Kidney (tissue), 14 donors: ENCODE measurements around the gene GPR52. TPM values are rescaled to one million over a fixed set of nuclear protein-coding genes. Genes with fewer than 3 reads are reported as not detected.

Experiments used
- DNase-seq, 5 donors: peaks; one replicate each; pipeline ENCODE4 v3.0.0-alpha.2; 2013 to 2020
- FAIRE-seq: peaks from 2 replicates; lab custom pipeline; 2012; peaks lifted over from hg19 to GRCh38; lab: Jason Lieb, UNC
- H3K27ac ChIP-seq, 2 donors: one replicate each; pipeline ENCODE4 v1.7.0; 2013; ENCODE audit warnings: low read depth in 2 of 2, low read length in 2 of 2, inconsistent platforms in 1 of 2
- H3K27me3 ChIP-seq: one replicate; pipeline ENCODE4 v1.7.1; 2013; ENCODE audit warnings: low read length, inconsistent platforms; ENCODE audit not compliant: control insufficient read depth, insufficient read depth
- H3K36me3 ChIP-seq, 3 donors: one replicate each; pipeline versions ENCODE4 v1.7.0 to v1.7.1; 2013; ENCODE audit warnings: low read length in 3 of 3, control low read depth in 1 of 3, inconsistent platforms in 1 of 3; ENCODE audit not compliant: insufficient read depth in 3 of 3, control insufficient read depth in 2 of 3
- H3K4me1 ChIP-seq, 3 donors: one replicate each; pipeline versions ENCODE4 v1.7.0 to v1.7.1; 2013; ENCODE audit warnings: low read length in 3 of 3, inconsistent platforms in 1 of 3, low read depth in 1 of 3; ENCODE audit not compliant: control insufficient read depth in 2 of 3, insufficient read depth in 2 of 3
- H3K4me3 ChIP-seq, 3 donors: one replicate each; pipeline versions ENCODE4 v1.7.0 to v1.8.1; 2013; ENCODE audit warnings: low read length in 3 of 3, control low read depth in 1 of 3, inconsistent platforms in 1 of 3
- H3K9ac ChIP-seq, 3 donors: one replicate each; pipeline versions ENCODE4 v1.7.0 to v1.7.1; 2013; ENCODE audit warnings: low read length in 3 of 3, control low read depth in 1 of 3, inconsistent platforms in 1 of 3
- H3K9me3 ChIP-seq, 3 donors: one replicate each; pipeline versions ENCODE4 v1.7.0 to v1.7.1; 2013; ENCODE audit warnings: low read length in 3 of 3, control low read depth in 1 of 3, inconsistent platforms in 1 of 3; ENCODE audit not compliant: control insufficient read depth in 2 of 3, insufficient read depth in 1 of 3
- intact Hi-C: fragments of 100-400 bp; cut with DNase I; formaldehyde crosslinking; loops from one replicate; pipeline ENCODE4 v1.11.1; 2022
- polyA plus RNA-seq: library from polyadenylated mRNA; stranded (reverse); fragments of 350-450 nt; fragmentation: Illumina TruSeq; extraction: RNeasy Lipid Tissue Mini Kit (QIAGEN cat#74804); gene quantifications from one replicate; pipeline ENCODE4 v1.2.3, GENCODE V29; 2014; ENCODE audit warnings: low read depth, low replicate concordance; ENCODE audit not compliant: insufficient read depth
- total RNA-seq: library from RNA; stranded (reverse); fragmentation: NEBNext Ultra II Directional; extraction: Animal tissue kit (Norgen Biotek cat#: 25700); gene quantifications from one replicate; pipeline ENCODE4 v1.2.1, GENCODE V29; 2021
- TF ChIP-seq, protein P1 (sequence below): IDR thresholded peaks from 3 replicates; pipeline ENCODE4 v1.5.1; 2012; ENCODE audit warnings: mild to moderate bottlenecking, moderate library complexity, borderline replicate concordance; ENCODE audit not compliant: insufficient read depth; ENCODE audit errors: extremely low read depth
- donor health status: control.
- donor health status: control.
- donor health status: control.
- donor health status: control.
- donor health status: control.
- donor health status: DM: yes; HTN: yes; CAD: no.
- donor health status: Normal renal cell carcinoma (clear cell type).

Gene GPR52
- total and polyA plus RNA-seq, 2 donors from 2014 or later, result 2.7 TPM; not detected in 1

DNA sequence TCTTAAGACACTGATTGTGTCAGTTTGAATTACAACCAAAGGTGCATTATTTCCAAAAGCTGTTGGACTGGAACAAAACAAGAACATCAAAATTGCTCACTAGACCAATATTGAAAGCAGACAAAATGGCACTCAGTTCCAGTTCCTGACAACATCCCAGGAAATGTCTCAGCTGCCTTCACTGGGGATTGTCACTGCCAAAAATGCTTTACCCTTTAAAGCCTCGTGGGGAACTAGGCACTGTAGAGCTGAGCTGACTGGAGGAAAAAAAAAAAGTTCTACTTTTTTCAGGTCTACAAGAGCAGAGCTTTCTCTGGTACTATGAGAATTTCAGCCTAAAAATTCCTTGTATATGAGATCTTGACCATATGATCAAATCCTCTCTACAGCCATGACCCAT is 21.9 kb downstream of the GPR52 start:
- no peaks in the 10 kb centered on the region for H3K36me3 ChIP-seq
- FAIRE-seq, result no peak

DNA sequence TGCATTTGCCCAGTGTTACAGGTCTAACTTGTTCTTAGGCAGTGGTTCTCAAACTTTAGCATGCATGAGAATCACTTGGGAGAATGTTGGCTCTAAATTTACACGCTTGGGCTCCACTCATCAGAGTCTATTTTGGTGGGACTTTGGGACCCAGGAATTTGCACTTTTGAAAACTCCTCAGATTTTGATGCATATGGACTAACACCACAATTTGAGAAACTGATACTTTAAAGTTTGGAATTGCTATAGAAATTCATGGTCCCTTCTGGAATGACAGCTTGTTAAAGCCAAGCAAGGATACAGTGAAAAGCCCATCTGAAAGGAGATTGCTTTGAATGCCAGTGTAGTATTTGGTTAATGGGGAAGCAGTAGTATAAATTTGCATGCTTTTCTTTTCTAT is 31.5 kb downstream of the GPR52 start:
- H3K9ac ChIP-seq, result no peak overlapping the region
- H3K9me3 ChIP-seq, result no peaks in the 10 kb centered on the region
- intact Hi-C loops, result no loop called here
- TF ChIP-seq, protein P1, sequence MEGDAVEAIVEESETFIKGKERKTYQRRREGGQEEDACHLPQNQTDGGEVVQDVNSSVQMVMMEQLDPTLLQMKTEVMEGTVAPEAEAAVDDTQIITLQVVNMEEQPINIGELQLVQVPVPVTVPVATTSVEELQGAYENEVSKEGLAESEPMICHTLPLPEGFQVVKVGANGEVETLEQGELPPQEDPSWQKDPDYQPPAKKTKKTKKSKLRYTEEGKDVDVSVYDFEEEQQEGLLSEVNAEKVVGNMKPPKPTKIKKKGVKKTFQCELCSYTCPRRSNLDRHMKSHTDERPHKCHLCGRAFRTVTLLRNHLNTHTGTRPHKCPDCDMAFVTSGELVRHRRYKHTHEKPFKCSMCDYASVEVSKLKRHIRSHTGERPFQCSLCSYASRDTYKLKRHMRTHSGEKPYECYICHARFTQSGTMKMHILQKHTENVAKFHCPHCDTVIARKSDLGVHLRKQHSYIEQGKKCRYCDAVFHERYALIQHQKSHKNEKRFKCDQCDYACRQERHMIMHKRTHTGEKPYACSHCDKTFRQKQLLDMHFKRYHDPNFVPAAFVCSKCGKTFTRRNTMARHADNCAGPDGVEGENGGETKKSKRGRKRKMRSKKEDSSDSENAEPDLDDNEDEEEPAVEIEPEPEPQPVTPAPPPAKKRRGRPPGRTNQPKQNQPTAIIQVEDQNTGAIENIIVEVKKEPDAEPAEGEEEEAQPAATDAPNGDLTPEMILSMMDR, result no peak
- no peaks in the 10 kb centered on the region for H3K27me3 ChIP-seq
- H3K4me3 ChIP-seq, result no peak overlapping the region
- no peak for FAIRE-seq
- no peaks in the 10 kb centered on the region for H3K36me3 ChIP-seq
- DNase-seq, result no peak
- no peaks in the 10 kb centered on the region for H3K4me1 ChIP-seq
- H3K27ac ChIP-seq, result no peak overlapping the region

More for the DNA sequence above, 21.9 kb downstream of the GPR52 start:
- no peaks in the 10 kb centered on the region for H3K4me1 ChIP-seq
- H3K4me3 ChIP-seq, result no peak overlapping the region
- no peaks in the 10 kb centered on the region for H3K27me3 ChIP-seq
- no peak overlapping the region for H3K27ac ChIP-seq
- H3K9ac ChIP-seq, result no peak overlapping the region
- DNase-seq, result no peak
- intact Hi-C loops, result no loop called here
- TF ChIP-seq, protein P1, result no peak
- no peaks in the 10 kb centered on the region for H3K9me3 ChIP-seq

DNA sequence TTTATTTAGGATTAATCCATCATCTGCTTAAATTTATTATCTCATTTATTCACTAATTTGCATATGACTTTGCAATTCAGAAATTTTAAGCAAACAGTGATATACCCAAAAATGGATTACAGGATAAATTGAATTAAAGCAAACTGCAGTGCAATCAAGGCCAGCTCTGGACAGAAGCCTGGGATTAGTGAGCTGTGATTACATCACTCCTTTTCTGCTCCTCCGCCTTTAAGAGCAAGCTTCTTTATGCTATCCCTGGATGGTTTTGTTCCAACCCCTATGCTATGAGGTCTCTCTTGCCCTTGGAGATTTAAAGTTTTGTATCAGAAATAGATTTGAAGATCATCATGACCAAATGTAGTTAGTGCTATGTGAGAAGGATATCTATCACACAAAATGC is 32.6 kb downstream of the GPR52 start:
- FAIRE-seq, result no peak
- no peaks in the 10 kb centered on the region for H3K9me3 ChIP-seq
- H3K9ac ChIP-seq, result no peak overlapping the region
- TF ChIP-seq, protein P1, result no peak
- H3K27ac ChIP-seq, result no peak overlapping the region
- no peaks in the 10 kb centered on the region for H3K27me3 ChIP-seq
- H3K36me3 ChIP-seq, result no peaks in the 10 kb centered on the region
- DNase-seq, result no peak
- intact Hi-C loops, result no loop called here
- H3K4me1 ChIP-seq, result no peaks in the 10 kb centered on the region
- no peak overlapping the region for H3K4me3 ChIP-seq

DNA sequence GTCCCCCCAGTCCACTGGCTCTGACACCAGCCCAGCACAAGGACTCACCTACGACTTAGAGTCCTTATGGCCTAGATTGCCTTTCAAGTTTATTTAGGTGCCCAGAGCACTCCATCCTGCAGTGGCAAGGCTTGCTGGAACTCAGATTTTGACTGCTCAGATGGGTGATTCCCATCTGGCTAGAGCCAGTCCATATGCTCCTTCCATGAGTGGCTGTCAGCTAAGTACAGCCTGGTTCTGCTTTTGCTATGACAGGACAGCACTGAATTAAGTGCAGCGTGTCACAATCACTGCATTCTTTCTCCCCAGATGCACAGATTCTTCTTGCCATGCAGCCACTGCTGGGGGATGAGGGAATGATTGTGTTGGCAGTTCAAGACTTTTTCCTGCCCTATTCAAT is 43.8 kb downstream of the GPR52 start:
- DNase-seq (no peak), FAIRE-seq (no peak)
- no peaks in the 10 kb centered on the region for H3K4me1 ChIP-seq
- no peaks in the 10 kb centered on the region for H3K27me3 ChIP-seq
- no peak overlapping the region for H3K4me3 ChIP-seq
- H3K36me3 ChIP-seq, result no peaks in the 10 kb centered on the region
- intact Hi-C loops, result no loop called here
- H3K9me3 ChIP-seq, result no peaks in the 10 kb centered on the region
- TF ChIP-seq, protein P1, result no peak
- H3K9ac ChIP-seq, result no peak overlapping the region
- H3K27ac ChIP-seq, result no peak overlapping the region
